SK-N-SH (cell line): ENCODE results near the gene TMED1.

Source experiments
- ELF1 ChIP-seq: IDR thresholded peaks from 2 replicates; pipeline ENCODE4 v1.4.0; 2012
- EZH2phosphoT487 ChIP-seq: fragments of 200-600 bp; sonication (generic); IDR thresholded peaks from 2 replicates; pipeline ENCODE4 v1.6.1; 2017; ENCODE audit warnings: low read depth, mixed run types, mild to moderate bottlenecking, antibody characterized with exemption, moderate library complexity, borderline replicate concordance
- MAX ChIP-seq: IDR thresholded peaks from 2 replicates; pipeline ENCODE4 v1.4.0; 2012; ENCODE audit warnings: low read depth
- NFIC ChIP-seq: IDR thresholded peaks from 2 replicates; pipeline ENCODE4 v1.4.0; 2012; ENCODE audit warnings: borderline replicate concordance
- POLR2AphosphoS5 ChIP-seq: IDR thresholded peaks from 2 replicates; pipeline ENCODE4 v1.6.1; 2012; ENCODE audit warnings: low read depth, low read length
- RAD21 ChIP-seq: IDR thresholded peaks from 2 replicates; pipeline ENCODE4 v1.6.1; 2012; ENCODE audit warnings: mild to moderate bottlenecking, low read length
- REST ChIP-seq: IDR thresholded peaks from 2 replicates; pipeline ENCODE4 v1.6.1; 2012; ENCODE audit warnings: mild to moderate bottlenecking, low read depth, low read length, moderate library complexity
- SIN3A ChIP-seq: IDR thresholded peaks from 2 replicates; pipeline ENCODE4 v1.6.1; 2012; ENCODE audit warnings: low read depth, mild to moderate bottlenecking, low read length, moderate library complexity, borderline replicate concordance
- TEAD4 ChIP-seq: IDR thresholded peaks from 2 replicates; pipeline ENCODE4 v1.4.0; 2012; ENCODE audit warnings: mild to moderate bottlenecking, borderline replicate concordance; ENCODE audit not compliant: insufficient read depth
- TF ChIP-seq, protein P1 (sequence below): fragments of 200-600 bp; sonication (generic); IDR thresholded peaks from 2 replicates; pipeline ENCODE4 v1.6.1; 2017; ENCODE audit warnings: antibody characterized with exemption, mild to moderate bottlenecking, moderate library complexity
- TF ChIP-seq, protein P2 (sequence below): fragments of 150-350 bp; IDR thresholded peaks from 2 replicates; pipeline ENCODE4 v1.6.1; 2017; ENCODE audit warnings: antibody characterized with exemption, low read length, low read depth, borderline replicate concordance

- TF ChIP-seq EZH2phosphoT487 (no peak), ELF1 (no peak), NFIC (no peak), POLR2AphosphoS5 (no peak), RAD21 (no peak), TEAD4 (no peak), SIN3A (no peak), REST (no peak), MAX (no peak)
- TF ChIP-seq, protein P1, sequence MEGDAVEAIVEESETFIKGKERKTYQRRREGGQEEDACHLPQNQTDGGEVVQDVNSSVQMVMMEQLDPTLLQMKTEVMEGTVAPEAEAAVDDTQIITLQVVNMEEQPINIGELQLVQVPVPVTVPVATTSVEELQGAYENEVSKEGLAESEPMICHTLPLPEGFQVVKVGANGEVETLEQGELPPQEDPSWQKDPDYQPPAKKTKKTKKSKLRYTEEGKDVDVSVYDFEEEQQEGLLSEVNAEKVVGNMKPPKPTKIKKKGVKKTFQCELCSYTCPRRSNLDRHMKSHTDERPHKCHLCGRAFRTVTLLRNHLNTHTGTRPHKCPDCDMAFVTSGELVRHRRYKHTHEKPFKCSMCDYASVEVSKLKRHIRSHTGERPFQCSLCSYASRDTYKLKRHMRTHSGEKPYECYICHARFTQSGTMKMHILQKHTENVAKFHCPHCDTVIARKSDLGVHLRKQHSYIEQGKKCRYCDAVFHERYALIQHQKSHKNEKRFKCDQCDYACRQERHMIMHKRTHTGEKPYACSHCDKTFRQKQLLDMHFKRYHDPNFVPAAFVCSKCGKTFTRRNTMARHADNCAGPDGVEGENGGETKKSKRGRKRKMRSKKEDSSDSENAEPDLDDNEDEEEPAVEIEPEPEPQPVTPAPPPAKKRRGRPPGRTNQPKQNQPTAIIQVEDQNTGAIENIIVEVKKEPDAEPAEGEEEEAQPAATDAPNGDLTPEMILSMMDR = no peak
- TF ChIP-seq, protein P2, sequence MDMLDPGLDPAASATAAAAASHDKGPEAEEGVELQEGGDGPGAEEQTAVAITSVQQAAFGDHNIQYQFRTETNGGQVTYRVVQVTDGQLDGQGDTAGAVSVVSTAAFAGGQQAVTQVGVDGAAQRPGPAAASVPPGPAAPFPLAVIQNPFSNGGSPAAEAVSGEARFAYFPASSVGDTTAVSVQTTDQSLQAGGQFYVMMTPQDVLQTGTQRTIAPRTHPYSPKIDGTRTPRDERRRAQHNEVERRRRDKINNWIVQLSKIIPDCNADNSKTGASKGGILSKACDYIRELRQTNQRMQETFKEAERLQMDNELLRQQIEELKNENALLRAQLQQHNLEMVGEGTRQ = no peak
These were observed 16.6 kb downstream of the TMED1 start for GRCh38 chr19:10819124-10820060.
